ENCODE data around the gene LHX6. TPM values are rescaled to one million over a fixed set of nuclear protein-coding genes. Genes with fewer than 3 reads are reported as not detected.

The LHX6 gene
- total RNA-seq, 1 donor from 2014 or later = 6.0 TPM

DNA sequence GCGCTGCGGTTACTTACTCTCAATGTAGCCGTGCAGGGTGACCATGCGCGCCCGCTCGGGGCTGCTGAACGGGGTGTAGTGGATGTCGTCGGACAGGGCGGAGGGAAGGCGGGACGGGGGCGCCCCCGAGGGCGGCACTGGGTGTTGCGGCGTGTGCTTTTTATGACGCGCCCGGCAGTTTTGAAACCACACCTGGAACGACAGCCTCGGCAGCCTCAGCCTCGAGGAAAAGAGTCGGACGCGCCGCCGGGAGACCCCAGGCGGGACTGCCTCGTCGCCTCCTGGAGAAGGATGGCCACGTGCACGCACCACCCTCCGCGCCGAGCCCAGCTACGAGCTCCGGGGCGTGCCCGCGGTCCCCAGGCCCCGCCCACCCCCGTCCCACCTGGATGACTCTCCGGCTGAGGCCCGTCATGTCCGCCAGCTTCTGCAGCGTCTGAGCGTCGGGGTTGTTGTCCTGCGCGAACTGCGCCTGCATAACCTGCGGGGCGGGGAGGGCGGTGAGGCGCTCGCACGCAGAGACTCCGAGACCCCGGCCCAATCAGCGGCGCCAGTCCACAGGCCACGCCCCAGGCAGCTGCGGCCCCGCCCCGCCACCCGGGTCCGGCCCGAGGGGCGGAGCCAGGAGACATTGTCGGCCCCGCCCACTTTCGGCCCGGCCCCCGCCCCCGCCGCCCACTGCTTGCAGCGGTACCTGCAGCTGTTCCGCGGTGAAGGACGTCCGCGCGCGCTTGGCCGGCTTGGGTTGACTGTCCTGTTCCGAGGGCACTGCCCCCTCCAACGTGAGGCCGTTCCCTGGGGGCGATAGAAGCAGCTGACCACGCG lies 15.0 kb downstream of the LHX6 start:
- Mint-ChIP-seq H3K27me3 (ENCODE audit: unreplicated experiment) (peaks cover 22% of the 10 kb centered on the region), H3K9me3 (ENCODE audit: unreplicated experiment) (no peaks in the 10 kb centered on the region), H3K27ac (ENCODE audit: unreplicated experiment) (no peak overlapping the region), H3K4me3 (ENCODE audit: unreplicated experiment) (peak overlapping the region; percentile 79), H3K4me1 (ENCODE audit: unreplicated experiment) (peaks cover 19% of the 10 kb centered on the region), H3K36me3 (ENCODE audit: low read depth, unreplicated experiment) (peaks cover 27% of the 10 kb centered on the region)
- TF ChIP-seq, protein P1, sequence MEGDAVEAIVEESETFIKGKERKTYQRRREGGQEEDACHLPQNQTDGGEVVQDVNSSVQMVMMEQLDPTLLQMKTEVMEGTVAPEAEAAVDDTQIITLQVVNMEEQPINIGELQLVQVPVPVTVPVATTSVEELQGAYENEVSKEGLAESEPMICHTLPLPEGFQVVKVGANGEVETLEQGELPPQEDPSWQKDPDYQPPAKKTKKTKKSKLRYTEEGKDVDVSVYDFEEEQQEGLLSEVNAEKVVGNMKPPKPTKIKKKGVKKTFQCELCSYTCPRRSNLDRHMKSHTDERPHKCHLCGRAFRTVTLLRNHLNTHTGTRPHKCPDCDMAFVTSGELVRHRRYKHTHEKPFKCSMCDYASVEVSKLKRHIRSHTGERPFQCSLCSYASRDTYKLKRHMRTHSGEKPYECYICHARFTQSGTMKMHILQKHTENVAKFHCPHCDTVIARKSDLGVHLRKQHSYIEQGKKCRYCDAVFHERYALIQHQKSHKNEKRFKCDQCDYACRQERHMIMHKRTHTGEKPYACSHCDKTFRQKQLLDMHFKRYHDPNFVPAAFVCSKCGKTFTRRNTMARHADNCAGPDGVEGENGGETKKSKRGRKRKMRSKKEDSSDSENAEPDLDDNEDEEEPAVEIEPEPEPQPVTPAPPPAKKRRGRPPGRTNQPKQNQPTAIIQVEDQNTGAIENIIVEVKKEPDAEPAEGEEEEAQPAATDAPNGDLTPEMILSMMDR (IDR thresholded peaks at IDR 0.05; ENCODE audit: unreplicated experiment) = no peak
- DNase-seq (ENCODE audit: low spot score) = peak; percentile 84

DNA sequence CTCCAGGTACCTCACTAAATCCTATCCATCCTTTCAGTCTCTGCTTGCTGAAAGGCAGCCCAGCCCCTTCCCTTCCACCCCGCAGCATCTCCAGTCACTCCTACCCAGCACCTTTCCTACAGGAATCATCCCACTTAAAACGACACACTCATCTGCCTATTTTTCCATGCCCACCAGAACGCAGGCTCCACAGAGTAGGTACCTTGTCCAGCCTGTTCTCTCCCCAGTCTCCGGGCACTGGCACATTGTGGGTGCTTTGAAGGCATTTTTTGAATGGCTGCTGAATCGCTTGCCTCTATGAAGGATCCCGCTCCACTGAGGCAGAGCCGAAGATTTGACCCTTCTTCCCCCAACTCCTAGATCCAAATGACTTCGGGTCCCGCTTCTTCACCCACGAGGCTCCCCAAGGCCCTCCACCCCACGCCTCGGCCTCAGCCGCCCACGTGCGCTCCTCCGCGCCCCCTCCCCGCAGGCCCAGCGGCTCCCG lies 15.6 kb downstream of the LHX6 start:
- Mint-ChIP-seq H3K36me3 (ENCODE audit: low read depth, unreplicated experiment) (peaks cover 25% of the 10 kb centered on the region), H3K9me3 (ENCODE audit: unreplicated experiment) (no peaks in the 10 kb centered on the region), H3K4me1 (ENCODE audit: unreplicated experiment) (peaks cover 12% of the 10 kb centered on the region), H3K4me3 (ENCODE audit: unreplicated experiment) (peak overlapping the region; percentile 79), H3K27ac (ENCODE audit: unreplicated experiment) (peak overlapping the region; percentile 45), H3K27me3 (ENCODE audit: unreplicated experiment) (peaks cover 22% of the 10 kb centered on the region)
- TF ChIP-seq, protein P1 (IDR thresholded peaks at IDR 0.05; ENCODE audit: unreplicated experiment) = no peak
- DNase-seq (ENCODE audit: low spot score) = no peak

DNA sequence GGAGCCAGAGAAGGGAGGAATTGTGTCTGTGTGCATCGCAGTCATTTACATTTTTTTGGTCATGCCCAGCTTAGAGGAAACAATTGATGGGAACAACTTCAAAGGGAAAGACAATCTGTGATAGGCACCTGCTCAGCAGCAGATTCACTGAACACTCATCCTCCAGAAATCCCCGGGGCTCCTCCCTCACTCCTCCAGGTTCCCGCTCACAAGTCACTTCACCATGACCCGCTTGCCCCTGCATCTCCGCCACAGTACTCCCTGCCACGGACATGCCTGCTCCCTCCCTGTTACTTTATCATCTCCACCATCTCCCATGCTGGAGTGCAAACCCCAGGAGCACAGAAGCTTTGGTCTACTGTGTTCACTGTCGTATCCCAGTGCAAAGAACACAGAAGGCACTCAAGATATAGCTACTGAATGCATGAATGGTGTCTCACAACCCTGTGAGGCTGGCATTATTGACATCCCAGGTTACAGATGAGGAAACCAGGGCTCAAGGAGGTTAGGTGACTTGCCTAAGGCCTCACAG lies 16.2 kb downstream of the LHX6 start:
- peaks cover 8% of the 10 kb centered on the region for H3K4me1 Mint-ChIP-seq (ENCODE audit: unreplicated experiment)
- no peak overlapping the region for H3K27ac Mint-ChIP-seq (ENCODE audit: unreplicated experiment)
- TF ChIP-seq, protein P1 (IDR thresholded peaks at IDR 0.05; ENCODE audit: unreplicated experiment) = no peak
- peaks cover 25% of the 10 kb centered on the region for H3K36me3 Mint-ChIP-seq (ENCODE audit: low read depth, unreplicated experiment)
- DNase-seq (ENCODE audit: low spot score) = no peak
- H3K9me3 Mint-ChIP-seq (ENCODE audit: unreplicated experiment) = no peaks in the 10 kb centered on the region
- peaks cover 24% of the 10 kb centered on the region for H3K27me3 Mint-ChIP-seq (ENCODE audit: unreplicated experiment)
- peak overlapping the region; percentile 21 for H3K4me3 Mint-ChIP-seq (ENCODE audit: unreplicated experiment)

DNA sequence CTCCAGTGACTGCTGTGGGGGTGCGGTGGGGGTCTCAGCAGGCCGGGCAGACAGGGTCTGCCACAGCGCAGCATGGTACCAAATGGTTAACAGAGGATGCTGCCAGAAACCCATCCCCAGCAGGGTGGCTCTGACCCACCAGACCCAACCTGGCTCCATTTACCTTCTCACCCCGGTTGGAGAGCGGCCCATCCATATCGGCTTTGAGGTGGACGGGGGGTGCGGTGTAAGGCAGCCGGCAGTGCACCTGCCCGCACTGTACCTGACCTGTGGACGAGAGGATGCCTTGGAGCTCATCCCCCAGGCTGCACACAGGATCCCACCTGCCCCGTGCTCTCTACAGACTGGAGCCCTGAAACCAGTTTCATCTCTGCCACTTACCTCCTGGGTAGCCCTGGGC lies 19.3 kb downstream of the LHX6 start:
- Mint-ChIP-seq H3K27ac (ENCODE audit: unreplicated experiment) (no peak overlapping the region), H3K4me1 (ENCODE audit: unreplicated experiment) (peaks cover 2% of the 10 kb centered on the region), H3K4me3 (ENCODE audit: unreplicated experiment) (no peak overlapping the region), H3K36me3 (ENCODE audit: low read depth, unreplicated experiment) (peaks cover 14% of the 10 kb centered on the region), H3K9me3 (ENCODE audit: unreplicated experiment) (no peaks in the 10 kb centered on the region), H3K27me3 (ENCODE audit: unreplicated experiment) (peaks cover 16% of the 10 kb centered on the region)
- no peak for DNase-seq (ENCODE audit: low spot score)
- TF ChIP-seq, protein P1 (IDR thresholded peaks at IDR 0.05; ENCODE audit: unreplicated experiment) = no peak

DNA sequence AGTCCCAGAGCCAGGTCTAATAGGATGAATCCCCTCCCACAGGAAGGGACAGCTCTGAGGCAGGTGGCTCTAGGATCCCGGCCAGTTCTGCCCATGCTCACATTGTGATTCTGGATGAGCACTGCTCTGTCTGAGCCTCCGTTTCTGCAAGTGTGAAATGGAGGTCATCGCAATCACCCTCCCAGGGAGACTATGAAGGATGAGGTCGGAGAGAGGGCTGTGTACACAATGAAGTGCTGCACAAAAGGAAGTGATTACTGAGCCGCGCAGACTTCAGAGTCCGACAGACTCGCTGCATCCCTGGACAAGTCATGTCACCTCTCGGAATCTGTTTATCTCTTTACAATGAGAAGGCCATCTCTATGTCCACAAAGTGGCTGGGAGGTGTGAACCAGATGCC lies 21.7 kb downstream of the LHX6 start:
- no peaks in the 10 kb centered on the region for H3K4me1 Mint-ChIP-seq (ENCODE audit: unreplicated experiment)
- no peak for DNase-seq (ENCODE audit: low spot score)
- no peak overlapping the region for H3K27ac Mint-ChIP-seq (ENCODE audit: unreplicated experiment)
- H3K9me3 Mint-ChIP-seq (ENCODE audit: unreplicated experiment) = no peaks in the 10 kb centered on the region
- H3K27me3 Mint-ChIP-seq (ENCODE audit: unreplicated experiment) = peaks cover 4% of the 10 kb centered on the region
- TF ChIP-seq, protein P1 (IDR thresholded peaks at IDR 0.05; ENCODE audit: unreplicated experiment) = no peak
- H3K4me3 Mint-ChIP-seq (ENCODE audit: unreplicated experiment) = no peak overlapping the region
- H3K36me3 Mint-ChIP-seq (ENCODE audit: low read depth, unreplicated experiment) = peaks cover 9% of the 10 kb centered on the region
